Raji (cell line): ENCODE measurements around the gene UBAC2.

Experiments used
- POLR2A ChIP-seq: IDR thresholded peaks from 2 replicates; pipeline ENCODE4 v1.6.1; 2011; ENCODE audit warnings: low read depth, low read length, control low read depth; ENCODE audit not compliant: insufficient read depth

The UBAC2 gene

DNA sequence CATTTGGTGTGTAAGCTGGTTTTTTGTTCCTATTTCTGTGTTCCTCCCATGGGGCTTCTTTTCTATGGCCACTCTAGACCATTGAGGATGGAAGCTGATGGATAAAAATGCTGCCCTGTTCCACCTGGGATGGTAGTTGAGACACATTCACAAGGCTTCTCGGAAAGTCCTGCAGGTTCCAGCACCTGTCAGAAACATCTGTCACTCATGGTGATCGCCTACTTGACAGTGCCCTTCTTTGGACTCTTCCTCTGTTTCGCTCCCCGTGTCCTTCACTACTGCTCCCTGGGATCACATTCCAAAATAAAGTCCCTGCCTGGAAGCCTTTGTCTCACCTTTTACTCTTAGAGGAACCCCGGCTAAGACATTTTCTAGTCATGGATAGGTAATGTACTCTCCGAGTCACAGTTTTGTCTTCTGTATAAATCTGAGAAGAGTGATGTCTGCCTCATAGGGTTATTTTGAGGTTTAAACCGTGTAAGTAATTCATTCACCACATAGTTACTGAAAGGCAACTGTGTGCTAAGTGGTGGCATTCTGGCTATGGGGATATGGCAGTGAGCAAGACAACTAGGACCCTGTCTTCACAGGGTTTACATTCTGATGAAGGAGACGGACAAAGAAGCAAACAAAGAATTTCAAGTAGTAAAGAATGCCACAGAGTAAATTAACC is 21.0 kb downstream of the UBAC2 start:
- no peak for TF ChIP-seq POLR2A

DNA sequence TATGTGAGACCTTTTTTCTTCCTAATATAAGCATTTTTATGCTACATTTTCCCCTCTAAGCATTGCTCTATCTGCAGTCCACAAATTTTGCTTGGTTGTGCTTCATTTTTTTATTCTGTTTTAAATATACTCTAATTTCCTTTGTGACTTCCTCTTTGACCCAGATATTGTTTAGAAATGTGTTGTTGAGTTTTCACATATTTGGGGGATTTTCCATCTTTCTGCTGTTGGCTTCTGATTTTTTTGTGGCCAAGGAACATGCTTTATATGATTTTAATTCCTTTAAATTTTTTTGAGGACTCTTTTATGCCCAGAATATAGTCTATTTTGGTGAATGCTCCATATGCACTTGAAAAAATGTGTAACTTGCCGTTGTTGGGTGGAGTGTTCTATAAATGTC is 22.9 kb downstream of the UBAC2 start:
- TF ChIP-seq POLR2A = no peak

DNA sequence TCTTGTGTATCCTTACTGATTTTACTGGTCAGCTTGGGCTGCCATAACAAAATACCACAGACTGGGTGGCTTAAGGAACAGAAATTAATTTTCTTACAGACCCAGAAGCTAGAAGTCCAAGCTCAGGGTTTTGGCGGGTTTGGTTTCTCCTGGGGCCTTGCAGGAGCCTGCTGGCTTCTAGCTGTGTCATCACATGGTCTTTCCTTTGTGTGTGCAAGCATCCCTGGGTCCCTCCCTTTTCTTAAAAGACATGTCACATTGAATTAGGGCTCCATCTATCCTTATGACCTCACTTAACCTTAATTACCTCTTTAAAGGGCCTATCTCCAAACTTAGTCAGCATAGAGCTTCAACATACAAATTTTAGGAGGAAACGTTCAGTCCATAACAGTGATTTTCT is 23.4 kb downstream of the UBAC2 start:
- TF ChIP-seq POLR2A = no peak

DNA sequence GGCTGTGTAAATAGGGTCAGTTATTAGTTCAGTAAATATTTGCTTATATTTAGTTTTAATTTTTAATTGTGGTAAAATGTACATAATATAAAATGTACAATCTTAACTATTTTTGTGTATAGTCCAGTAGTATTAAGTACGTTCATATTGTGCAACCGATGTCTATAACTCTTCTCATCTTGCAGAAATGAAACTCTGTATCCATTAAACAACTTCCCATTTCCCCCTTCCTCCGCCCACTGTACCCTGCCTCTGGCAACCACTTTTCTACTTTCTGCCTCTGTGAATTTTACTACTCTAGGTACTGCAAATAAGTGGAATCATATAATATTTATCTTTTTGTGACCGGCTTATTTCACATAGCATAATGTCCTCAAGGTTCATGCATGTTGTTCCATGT is 24.4 kb downstream of the UBAC2 start:
- TF ChIP-seq POLR2A = no peak

DNA sequence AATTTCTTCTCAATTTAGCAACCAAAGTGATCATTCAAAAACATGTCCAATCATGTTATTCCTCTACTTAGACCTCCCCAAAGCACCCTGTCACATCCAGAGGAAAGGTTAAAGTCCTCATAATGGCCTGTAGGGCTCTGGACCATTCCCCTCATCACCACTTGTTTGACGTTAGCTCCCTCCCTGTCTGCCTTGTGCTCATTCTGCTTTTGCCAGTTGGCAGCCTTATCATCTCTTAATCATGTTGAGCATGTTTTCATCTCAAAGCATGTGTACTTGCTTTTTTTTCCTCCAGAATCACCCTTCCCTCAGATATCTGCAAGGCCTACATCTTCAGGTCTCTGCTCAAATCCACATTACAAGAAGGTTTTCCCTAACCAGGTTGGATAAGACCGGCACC is 25.9 kb downstream of the UBAC2 start:
- TF ChIP-seq POLR2A = no peak

DNA sequence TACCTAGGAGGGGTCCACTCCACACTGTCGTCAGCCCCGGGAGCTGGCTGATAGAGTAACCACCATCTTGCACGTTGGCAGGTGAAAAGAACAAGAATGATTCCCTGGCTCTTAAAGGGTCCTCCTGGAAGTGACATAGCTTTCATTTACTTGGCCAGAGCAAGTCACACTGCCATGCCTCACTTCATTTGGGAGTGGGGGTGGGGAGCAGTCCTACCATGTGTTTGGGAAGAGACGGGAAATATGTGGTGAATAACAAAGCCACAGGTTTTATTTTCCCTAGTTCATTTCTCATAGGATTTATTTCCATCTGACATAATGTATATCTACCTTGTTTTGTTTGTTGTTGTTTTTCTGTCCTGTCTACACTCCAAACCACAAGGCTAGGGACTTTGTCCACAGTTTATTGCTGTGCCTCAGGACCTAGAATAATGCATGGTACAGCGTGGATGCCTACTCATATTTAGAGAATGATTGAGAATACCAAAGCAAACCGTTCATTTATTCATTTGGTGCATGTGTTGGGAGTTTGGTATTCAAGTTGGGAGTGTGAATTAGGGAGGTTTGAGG is 26.8 kb downstream of the UBAC2 start:
- TF ChIP-seq POLR2A = no peak

DNA sequence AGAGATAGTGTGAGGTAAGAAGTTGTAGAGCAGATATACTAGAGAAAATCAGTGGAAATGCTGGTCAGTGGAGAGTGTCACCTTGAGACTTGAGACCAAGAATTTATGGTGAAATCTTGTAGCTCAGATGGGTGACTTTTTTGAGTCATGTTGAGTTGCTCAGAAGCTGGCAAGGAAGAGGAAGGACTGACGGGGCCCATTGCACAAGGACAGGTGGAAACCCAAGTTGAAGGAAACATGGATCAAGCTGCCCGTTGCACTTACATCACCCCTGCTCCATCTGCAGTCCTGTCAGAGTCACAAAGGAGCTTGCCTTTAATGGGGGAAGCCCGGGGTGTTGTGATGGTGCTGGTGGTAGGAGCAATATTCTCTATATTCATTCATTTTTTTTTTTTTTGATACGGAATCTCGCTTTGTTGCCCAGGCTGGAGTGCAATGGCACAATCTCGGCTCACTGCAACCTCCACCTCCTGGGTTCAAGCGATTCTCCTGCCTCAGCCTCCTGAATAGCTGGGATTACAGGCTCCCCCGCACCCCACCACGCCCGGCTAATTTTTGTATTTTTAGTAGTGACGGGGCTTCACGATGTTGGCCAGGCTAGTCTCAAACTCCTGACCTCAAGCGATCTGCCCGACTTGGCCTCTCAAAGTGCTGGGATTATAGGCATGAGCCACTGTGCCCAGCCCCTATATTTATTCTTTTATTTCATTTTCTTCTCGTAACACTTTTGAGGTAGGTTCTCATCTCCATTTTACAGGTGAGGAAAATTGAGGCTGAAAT is 27.4 kb downstream of the UBAC2 start:
- TF ChIP-seq POLR2A = no peak

DNA sequence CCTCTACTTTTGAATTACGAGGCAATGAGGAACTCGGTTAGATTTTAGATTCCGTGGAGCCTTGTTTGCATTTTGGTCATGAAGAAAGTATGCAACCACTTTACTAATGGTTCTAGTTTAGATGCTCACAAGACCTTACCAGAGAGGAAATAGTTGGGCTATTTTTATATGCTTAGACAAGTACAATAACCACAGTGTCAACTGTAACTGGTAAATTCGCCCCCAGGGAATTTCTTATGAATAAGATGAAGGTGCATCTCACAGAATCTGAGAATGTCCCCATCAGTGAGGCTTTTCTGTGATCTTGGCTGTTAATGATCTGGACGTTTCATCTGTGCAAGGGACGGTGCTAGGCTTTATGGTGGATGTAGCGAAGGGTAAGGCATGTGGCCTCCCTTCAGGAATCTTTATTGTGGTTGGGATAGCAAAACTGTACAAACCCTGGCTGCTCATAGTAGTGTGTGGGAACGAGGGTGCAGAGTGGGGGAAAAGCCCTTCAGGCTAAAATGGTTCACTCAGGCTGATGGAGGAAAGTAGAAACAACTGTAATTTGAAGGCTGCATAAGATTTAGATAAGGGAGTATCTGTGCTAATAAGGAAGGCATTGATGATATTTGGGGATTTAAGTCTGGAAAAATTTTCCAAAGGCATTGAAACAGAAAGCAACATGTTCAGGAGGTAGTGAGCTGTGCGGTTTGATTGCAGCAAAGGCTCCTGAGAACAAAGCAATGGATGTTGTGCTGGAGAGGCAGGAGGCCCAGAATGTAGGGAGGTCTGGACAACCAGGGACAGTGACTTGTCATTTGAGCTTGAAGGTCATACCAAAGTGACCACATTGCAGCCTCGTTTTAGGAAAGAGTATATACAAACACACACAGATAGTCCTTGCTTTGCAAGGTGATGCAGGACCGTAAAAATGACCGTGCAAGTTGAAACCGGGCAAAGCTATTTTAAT is 28.4 kb downstream of the UBAC2 start:
- TF ChIP-seq POLR2A = no peak

DNA sequence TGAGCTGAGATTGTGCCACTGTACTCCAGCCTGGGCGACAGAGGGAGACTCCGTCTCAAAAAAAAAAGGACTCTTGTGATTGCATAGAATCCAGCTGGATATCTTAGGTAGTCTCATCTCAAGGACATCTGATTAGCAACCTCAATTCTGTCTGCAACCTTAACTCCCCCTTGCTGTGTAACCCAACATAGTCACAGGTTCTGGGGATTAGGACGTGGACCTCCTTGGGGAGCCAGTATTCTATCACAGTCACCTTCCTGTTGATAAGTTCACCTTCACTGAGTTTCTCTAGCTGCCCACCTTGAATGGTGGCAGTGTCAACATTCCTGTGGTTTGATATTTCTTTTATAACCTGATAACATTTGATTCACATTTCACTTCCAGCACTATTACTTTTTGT is 30.3 kb downstream of the UBAC2 start:
- no peak for TF ChIP-seq POLR2A

DNA sequence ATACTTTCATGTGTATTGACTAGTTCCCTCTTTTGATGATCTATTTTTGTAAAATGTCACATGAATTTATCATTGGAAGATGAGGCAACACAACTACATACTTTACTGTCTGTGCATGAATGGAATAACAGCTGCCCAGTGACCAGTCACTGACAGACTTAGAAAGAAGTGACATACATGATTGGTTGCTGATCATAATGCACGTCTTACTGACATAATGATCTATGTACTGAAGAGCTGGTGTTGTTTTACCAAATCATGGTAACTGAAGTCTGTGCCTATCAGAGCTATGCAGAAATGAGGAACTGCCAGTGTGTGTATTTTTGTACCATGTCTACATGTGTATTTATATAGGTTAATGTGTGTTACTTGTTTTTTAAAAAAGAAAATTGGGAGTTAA is 31.1 kb downstream of the UBAC2 start:
- no peak for TF ChIP-seq POLR2A

DNA sequence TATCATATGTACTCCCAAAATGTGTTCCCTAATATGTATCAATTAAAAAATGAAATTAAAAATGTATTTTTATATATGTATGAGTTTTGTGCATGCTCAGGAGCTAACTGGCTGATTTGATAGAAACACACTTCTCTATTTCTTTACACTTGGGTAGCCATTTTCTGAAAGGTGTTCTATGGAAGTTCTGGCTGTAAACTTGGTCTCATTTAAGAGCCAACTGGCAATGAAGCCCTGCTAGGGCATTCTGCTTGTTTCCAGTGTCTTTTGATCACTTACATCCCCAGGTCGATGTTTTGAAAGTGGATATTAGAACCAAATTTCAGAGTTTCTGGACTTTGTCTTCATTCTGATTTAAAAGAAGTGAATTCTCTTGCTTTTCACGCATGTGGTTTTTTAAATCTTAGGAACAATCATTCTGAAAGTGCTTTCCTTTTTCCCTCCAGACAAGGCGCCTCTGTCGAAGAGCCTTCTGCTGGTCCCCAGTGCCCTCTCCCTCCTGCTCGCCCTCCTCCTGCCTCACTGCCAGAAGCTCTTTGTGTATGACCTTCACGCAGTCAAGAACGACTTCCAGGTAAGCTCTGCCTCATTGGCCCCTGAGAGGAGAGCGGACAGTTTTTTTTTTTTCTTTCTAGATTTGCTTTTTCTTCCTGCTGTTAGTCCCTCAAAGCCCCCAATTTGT is 37.5 kb downstream of the UBAC2 start:
- no peak for TF ChIP-seq POLR2A

DNA sequence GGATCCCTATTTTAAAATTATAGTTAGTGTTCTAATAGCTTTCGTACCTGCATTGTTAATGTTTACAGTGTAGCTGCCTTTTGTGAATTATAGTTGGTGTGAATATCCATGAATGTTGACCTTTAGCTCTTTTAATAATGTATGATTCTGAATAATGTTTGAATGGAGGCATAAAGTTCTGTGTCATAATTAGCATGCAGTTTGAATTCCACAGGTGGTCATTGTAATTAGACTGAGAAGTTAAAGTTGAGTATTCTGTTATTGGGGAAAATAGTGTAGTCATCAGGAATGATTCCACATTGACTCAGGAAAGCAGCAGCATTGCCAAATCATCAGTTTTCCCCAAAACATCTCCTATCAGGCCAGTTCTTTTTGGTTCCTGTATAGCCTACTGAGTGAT is 45.4 kb downstream of the UBAC2 start:
- TF ChIP-seq POLR2A = no peak

DNA sequence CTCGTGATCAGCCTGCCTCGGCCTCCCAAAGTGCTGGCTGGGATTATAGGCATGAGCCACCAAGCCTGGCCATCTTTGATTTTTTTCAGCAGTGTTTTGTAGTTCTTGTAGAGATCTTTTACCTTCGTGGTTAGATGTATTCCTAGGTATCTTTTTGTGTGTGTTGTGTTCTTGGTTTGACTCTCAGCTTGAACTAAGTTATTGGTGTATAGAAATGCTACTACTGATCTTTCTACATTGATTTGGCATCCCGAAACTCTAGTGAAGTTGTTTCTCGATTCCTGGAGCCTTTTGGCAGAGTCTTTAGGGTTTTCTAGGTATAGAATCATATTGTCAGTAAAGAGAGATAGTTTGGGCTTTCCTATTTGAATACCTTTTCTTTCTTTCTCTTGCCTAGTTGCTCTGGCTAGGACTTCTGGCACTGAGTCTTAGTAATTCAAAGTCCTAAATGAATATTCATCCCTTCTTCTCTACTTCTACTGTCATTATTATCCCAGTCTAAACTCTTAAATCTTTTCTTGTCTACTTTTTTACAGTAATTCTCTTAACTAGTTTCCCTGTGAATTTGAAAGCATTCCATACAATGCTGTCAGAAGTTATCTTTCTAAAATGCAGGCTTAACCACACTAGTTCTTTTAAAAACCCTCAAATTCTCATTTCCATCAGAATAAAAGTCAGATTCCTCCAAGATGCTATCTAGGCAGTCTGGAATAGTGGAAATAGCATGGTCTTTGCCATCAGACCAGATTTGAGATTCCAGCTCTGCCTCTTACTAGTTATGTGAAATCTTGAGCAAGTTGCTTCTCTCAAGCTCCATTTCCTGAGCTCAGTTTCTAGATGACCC is 50.5 kb downstream of the UBAC2 start:
- no peak for TF ChIP-seq POLR2A

DNA sequence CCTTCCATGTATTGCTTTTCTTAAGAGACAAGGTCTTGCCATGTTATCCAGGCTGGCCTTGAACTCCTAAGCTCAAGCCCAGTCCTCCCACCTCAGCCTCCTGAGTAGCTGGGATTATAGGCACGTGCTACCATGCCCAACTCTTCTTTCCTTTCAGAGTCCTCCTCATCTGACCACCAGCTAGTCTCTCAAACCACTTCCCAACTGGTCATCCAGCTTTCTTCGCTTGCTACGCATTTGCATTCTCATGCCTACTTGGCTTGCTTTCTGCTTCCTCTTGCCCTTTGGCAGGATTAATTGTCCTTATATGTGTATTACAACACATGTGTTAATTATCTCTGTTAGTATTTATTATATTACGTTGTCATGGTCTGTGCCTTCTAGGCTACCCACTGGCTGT is 51.3 kb downstream of the UBAC2 start:
- TF ChIP-seq POLR2A = no peak

DNA sequence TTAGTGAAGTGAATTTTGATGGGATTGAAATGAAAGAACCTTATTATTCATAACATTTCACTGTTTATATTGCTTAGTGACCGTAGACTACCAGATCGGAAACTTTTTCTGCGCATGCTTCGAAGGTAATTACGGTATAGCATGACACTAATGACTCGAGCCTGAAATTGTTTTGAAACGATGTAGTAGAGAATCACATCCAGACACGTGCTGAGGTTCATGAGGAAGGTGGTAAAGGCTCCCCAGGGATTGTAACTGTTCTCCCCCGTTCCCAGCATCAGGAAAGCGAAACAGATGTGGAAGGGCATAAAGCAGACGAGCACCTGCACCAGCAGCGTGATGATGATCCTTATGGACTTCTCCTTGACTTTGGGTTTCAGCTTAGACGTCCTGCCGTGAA is 54.2 kb downstream of the UBAC2 start:
- no peak for TF ChIP-seq POLR2A
